Activated naive CD4-positive, alpha-beta T cell (primary cell): ENCODE measurements around the gene PEX5L.
"Not testable (repeated sequence)": the region's sequence is repeated elsewhere in the genome, so short reads cannot be mapped to it uniquely, and the experiment has no call there.

Source experiments
- DNase-seq, 4 experiments: peaks; one replicate each; lab custom pipeline; 2025; lab: John Stamatoyannopoulos, UW

The PEX5L gene

GRCh38 chr3:180036671-180037455, at the start of gene PEX5L:
Gene PEX5L, minus strand, starts transcription at chr3:180036937. Its CDS starts 338 bp downstream, at chr3:180036599.
- DNase-seq: no peak

- DNase-seq: no peak
Observed at GRCh38 chr3:180085122-180085710, 48.5 kb upstream of the PEX5L start.

- DNase-seq: no peak
Observed at GRCh38 chr3:180082699-180083098, 46.0 kb upstream of the PEX5L start.

GRCh38 chr3:180078592-180078991, 41.9 kb upstream of the PEX5L start:
- no peak for DNase-seq

- no peak for DNase-seq
Observed at GRCh38 chr3:180073561-180073960, 36.8 kb upstream of the PEX5L start.

GRCh38 chr3:180072786-180073185, 36.0 kb upstream of the PEX5L start:
- DNase-seq: no peak

GRCh38 chr3:180070925-180071324, 34.2 kb upstream of the PEX5L start:
- DNase-seq: no peak

- no peak for DNase-seq
Observed at GRCh38 chr3:180068023-180068422, 31.3 kb upstream of the PEX5L start.

DNA sequence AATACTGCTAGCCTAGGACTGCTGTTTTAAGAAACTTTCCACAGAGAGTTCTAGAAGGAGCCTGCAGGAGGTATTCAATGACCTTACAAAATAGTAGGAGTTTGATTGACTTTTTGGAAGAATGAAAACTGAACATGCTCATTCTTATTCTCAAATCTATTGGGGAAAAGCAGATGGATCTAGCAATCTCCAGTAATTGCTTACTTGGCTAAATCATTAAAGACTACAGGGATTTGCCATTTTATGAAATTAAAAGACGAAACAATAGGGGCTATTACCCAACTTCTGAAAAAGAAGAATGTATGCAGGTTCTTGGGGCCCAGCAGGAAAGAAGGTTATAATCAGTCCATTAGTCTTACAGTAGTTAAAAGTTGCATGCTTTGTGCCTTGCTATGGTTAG, 29.9 kb upstream of the PEX5L start:
- DNase-seq: no peak

DNA sequence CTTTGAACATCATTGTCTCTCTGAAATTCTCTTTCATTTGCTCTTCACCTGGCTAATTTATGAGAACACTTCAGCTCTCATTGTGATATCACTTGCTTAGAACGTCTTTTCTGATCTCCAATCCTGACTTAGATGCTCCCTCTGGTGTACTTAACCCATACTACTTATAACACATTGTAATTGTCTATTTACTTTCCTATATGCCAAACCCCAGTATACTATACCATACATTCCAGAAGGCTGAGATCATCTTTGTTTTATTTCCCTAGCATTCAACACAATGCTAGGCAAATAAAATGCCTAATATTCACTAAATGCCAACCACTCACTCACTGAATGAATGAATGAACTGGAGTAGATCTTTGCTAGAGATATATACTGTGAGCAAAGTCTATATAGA, 27.0 kb upstream of the PEX5L start:
- DNase-seq: no peak

- DNase-seq: no peak
Observed at GRCh38 chr3:180062771-180063170, 26.0 kb upstream of the PEX5L start.

GRCh38 chr3:180059356-180059755, 22.6 kb upstream of the PEX5L start:
- no peak for DNase-seq

DNA sequence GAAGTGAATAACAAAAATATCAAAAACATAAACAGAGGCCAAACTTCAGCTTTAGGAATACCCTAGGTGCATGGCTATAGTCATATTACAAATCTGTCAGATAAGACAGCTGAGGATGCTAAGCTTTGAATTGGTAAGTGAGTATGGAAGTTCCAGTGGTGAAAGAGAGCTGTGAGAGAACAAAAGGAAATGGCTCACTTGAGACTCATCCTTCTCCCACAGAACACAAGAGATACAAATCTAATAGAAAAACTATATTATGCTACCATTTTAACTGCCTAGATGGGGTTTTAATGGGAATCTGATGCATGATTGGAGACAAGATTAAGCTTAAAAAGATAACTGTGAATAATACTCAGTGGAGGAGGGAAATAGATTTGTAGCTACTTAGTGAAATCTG, 21.5 kb upstream of the PEX5L start:
- DNase-seq: no peak

GRCh38 chr3:180055656-180056055, 18.9 kb upstream of the PEX5L start:
- DNase-seq: not testable (repeated sequence)

DNA sequence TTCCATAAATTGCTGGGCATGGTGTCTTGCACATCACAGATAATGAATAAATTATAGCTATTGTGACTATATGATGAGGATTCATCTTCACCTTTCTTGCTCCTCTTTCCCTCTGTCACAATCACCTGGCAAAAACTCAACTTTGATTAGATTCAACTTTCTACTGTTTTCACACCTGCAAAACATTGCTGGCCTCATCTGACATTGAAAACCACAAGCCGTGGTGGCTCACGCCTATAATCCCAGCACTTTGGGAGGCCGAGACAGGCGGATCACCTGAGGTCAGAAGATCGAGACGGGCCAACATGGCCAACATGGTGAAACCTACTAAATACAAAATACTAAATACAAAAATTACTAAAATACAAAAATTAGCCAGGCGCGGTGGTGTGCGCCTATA, 12.7 kb upstream of the PEX5L start:
- DNase-seq: no peak

- no peak for DNase-seq
Observed at GRCh38 chr3:180048840-180049239, 12.1 kb upstream of the PEX5L start.

DNA sequence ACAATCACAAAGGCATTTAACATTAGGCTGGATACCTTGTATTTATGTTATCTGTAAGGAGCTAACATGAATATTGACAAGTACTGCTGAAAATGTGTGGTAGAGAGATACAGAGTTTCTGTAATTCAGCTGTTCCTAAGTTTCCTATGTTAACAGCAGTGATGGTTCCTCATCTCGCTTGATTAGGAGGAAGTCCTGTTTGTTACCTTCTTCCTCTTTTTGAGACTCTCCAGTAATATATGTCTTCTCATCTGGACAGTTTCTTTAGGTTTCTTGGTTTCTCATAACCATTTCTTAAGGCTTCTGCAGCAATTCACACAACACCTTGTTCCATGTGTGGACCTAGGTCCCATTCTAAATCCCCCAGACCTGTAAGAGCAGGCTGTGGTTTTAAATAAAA, 11.4 kb upstream of the PEX5L start:
- DNase-seq: no peak

DNA sequence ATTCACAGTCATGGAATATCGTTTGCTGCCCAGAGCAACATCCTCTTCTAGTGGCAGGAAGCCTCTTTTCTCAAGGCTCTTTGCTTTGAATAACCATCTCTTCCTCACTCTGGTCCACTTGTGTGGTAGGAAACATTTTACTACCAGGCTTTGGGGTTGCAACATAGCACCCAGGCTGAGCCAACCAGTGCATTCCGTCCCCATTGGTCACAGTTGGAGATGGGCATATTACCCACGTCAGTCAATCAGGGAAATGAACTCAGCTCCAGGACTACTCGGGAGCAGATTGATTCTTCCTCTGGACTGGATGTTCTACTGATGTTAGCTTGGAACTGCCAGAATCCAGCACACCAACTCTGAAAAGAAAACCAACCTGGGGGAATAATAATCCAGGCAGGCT, 4.2 kb upstream of the PEX5L start:
- DNase-seq: no peak

- DNase-seq: no peak
Observed at GRCh38 chr3:180036092-180036670, 556 bp downstream of the PEX5L start.

GRCh38 chr3:180026997-180027396, 9.7 kb downstream of the PEX5L start:
- DNase-seq: no peak

GRCh38 chr3:180018543-180018942, 18.2 kb downstream of the PEX5L start:
- DNase-seq: no peak

- no peak for DNase-seq
Observed at GRCh38 chr3:180017846-180018245, 18.9 kb downstream of the PEX5L start.

- no peak for DNase-seq
Observed at GRCh38 chr3:180011927-180012326, 24.8 kb downstream of the PEX5L start.
